Lower leg skin (tissue), 3 donors: ENCODE results near the gene FGF9.

Source experiments
- POLR2A ChIP-seq, 2 donors: fragments of 450-650 bp; IDR thresholded peaks; one replicate each; pipeline ENCODE4 v1.6.1; 2016 to 2017; ENCODE audit warnings: antibody characterized with exemption in 2 of 2, mild to moderate bottlenecking in 1 of 2, moderate library complexity in 1 of 2
- TF ChIP-seq, protein P1 (sequence below), 3 donors: fragments of 450-650 bp; IDR thresholded peaks; one replicate each; pipeline ENCODE4 v1.5.1; 2016; ENCODE audit warnings: antibody characterized with exemption in 3 of 3, mild to moderate bottlenecking in 3 of 3, moderate library complexity in 2 of 3

DNA sequence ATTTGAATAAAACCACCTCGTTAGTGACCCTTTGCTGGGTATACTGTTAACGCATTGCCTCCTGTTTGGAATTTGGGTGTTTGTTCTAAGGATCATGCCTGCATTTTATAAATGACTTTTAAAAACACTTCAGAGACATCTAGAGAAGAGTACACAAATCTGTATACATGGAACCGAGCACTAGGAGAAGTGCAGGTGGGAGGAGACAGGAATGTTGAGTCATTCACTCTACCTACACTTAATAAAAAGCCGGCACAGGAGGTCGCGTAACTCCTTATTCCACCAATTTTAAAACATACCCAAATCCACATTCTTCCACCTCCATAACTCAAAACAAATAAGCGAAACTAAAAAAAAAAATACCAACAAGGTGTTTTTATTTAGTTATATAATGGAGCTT, 48.6 kb downstream of the FGF9 start:
- TF ChIP-seq, protein P1, sequence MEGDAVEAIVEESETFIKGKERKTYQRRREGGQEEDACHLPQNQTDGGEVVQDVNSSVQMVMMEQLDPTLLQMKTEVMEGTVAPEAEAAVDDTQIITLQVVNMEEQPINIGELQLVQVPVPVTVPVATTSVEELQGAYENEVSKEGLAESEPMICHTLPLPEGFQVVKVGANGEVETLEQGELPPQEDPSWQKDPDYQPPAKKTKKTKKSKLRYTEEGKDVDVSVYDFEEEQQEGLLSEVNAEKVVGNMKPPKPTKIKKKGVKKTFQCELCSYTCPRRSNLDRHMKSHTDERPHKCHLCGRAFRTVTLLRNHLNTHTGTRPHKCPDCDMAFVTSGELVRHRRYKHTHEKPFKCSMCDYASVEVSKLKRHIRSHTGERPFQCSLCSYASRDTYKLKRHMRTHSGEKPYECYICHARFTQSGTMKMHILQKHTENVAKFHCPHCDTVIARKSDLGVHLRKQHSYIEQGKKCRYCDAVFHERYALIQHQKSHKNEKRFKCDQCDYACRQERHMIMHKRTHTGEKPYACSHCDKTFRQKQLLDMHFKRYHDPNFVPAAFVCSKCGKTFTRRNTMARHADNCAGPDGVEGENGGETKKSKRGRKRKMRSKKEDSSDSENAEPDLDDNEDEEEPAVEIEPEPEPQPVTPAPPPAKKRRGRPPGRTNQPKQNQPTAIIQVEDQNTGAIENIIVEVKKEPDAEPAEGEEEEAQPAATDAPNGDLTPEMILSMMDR (IDR thresholded peaks at IDR 0.05): no peak
- no peak for TF ChIP-seq POLR2A (IDR thresholded peaks at IDR 0.05)
